ENCODE results near the gene CLSTN3. TPM values are rescaled to one million over a fixed set of nuclear protein-coding genes. Genes with fewer than 3 reads are reported as not detected.

Gene CLSTN3
- total and polyA plus RNA-seq, 2 of the 8 experiments (the other 6 are each of a cell fraction or from before 2014, with no cell fraction given) = 20.4 to 26.3 TPM

- Histone ChIP-seq H3K27ac (ENCODE audit: low read depth, low read length) (no peak overlapping the region), H4K20me1 (replicated peaks in 1 of 2; ENCODE audit: control insufficient read depth in 1 of 2, insufficient read depth in 2 of 2, low read length in 2 of 2) (peaks cover 0 to 3% of the 10 kb centered on the region in 2 experiments), H3K9ac (replicated peaks in 1 of 4; ENCODE audit: extremely low read depth in 1 of 4, low read depth in 3 of 4, low read length in 3 of 4) (no peak overlapping the region), H3K18ac (ENCODE audit: extremely low read depth, low read length) (no peak overlapping the region), H3K79me1 (ENCODE audit: low read depth, low read length) (peaks cover 2% of the 10 kb centered on the region; the same call in 1 of the 2 replicates), H2BK5ac (ENCODE audit: low read depth, low read length) (no peak overlapping the region; the same call in 1 of the 2 replicates), H3K27me3 (replicated peaks in 1 of 4; ENCODE audit: control insufficient read depth in 3 of 4, extremely low read depth in 1 of 4, insufficient read depth in 3 of 4, low read length in 3 of 4) (no peaks in the 10 kb centered on the region; a peak in 1 of 7 replicates), H3K4me3 (ENCODE audit: extremely low read depth in 1 of 4, insufficient read depth in 2 of 4, low read depth in 3 of 4, low read length in 4 of 4) (no peak overlapping the region), H3K36me3 (ENCODE audit: control insufficient read depth in 2 of 4, insufficient read depth in 4 of 4, low read length in 3 of 4) (peaks cover 4 to 20% (median 9%) of the 10 kb centered on the region in 4 experiments; a peak in 7 of 8 replicates), H3K4me2 (ENCODE audit: insufficient read depth in 1 of 2, low read depth in 2 of 2, low read length in 2 of 2) (no peak overlapping the region), H3K23ac (ENCODE audit: insufficient read length) (no peak overlapping the region), H3K14ac (ENCODE audit: insufficient read length) (no peak overlapping the region), H3K4ac (replicated peaks; ENCODE audit: insufficient read length, low read depth, low read length) (no peak overlapping the region), H4K8ac (ENCODE audit: extremely low read depth, insufficient read depth, low read length) (no peak overlapping the region), H3K23me2 (ENCODE audit: low read depth, low read length) (peaks cover 5% of the 10 kb centered on the region), H3K4me1 (replicated peaks in 1 of 4; ENCODE audit: control insufficient read depth in 3 of 4, insufficient read depth in 4 of 4, low read length in 3 of 4) (peaks cover 0 to 7% (median 2%) of the 10 kb centered on the region in 4 experiments; a peak in 5 of 7 replicates), H2BK20ac (ENCODE audit: low read length) (no peak overlapping the region), H4K5ac (ENCODE audit: insufficient read length, low read depth, low read length) (no peak overlapping the region), H2AK5ac (ENCODE audit: low read depth, low read length) (no peak overlapping the region), H2AFZ (ENCODE audit: low read length) (no peak overlapping the region), H3K9me3 (ENCODE audit: insufficient read depth in 2 of 2, low read depth in 1 of 2, low read length in 1 of 2) (peaks cover 0 to 2% of the 10 kb centered on the region in 2 experiments; a peak in 1 of 4 replicates), H3K79me2 (ENCODE audit: control insufficient read depth in 1 of 2, insufficient read depth in 2 of 2, low read length in 2 of 2) (no peaks in the 10 kb centered on the region), H4K91ac (replicated peaks; ENCODE audit: insufficient read length, low read length) (no peak overlapping the region), H2BK12ac (ENCODE audit: low read depth, low read length) (no peak overlapping the region), H2BK15ac (ENCODE audit: low read length) (no peak overlapping the region), H2BK120ac (replicated peaks; ENCODE audit: low read depth, low read length) (no peak overlapping the region), H3K56ac (replicated peaks; ENCODE audit: insufficient read length, low read depth, low read length) (no peak overlapping the region)
- ChIA-PET CTCF (ENCODE audit: partially characterized antibody) (interaction anchor here (0.8 to 2.5 kb wide), 3 partner anchors 8 to 79 kb away, joined by 3 to 14 read pairs (median 6); partner anchors contain the start of gene C1RL), POLR2A (ENCODE audit: partially characterized antibody) (interaction anchor here (0.6 to 1.7 kb wide), 2 partner anchors 28 to 173 kb away, joined by 3 to 5 read pairs; no protein-coding TSS in a partner anchor)
- no peak for TF ChIP-seq SP1 (IDR thresholded peaks at IDR 0.05; ENCODE audit: low read depth, low read length)
- no peak for TF ChIP-seq ASH2L (IDR thresholded peaks at IDR 0.05; ENCODE audit: low read length)
- no peak for TF ChIP-seq SIRT6 (IDR thresholded peaks at IDR 0.05; ENCODE audit: low read length)
- TF ChIP-seq CTBP2 (IDR thresholded peaks at IDR 0.05; ENCODE audit: borderline replicate concordance, insufficient read depth, insufficient read length, low read length) = no peak
- TF ChIP-seq TCF12 (IDR thresholded peaks at IDR 0.05; ENCODE audit: low read depth, low read length) = no peak
- no peak for TF ChIP-seq KDM1A (IDR thresholded peaks at IDR 0.05; ENCODE audit: borderline replicate concordance, low read length)
- TF ChIP-seq TEAD4 (IDR thresholded peaks at IDR 0.05; ENCODE audit: low read depth, low read length) = no peak
- no peak for TF ChIP-seq BCL11A (IDR thresholded peaks at IDR 0.05; ENCODE audit: low read depth in 2 of 2, low read length in 2 of 2)
- no peak for TF ChIP-seq CREB1 (IDR thresholded peaks at IDR 0.05)
- no peak for TF ChIP-seq YY1 (IDR thresholded peaks at IDR 0.05; ENCODE audit: low read depth, low read length)
- TF ChIP-seq POU5F1 (IDR thresholded peaks at IDR 0.05; ENCODE audit: low read depth, low read length) = no peak
- no peak for TF ChIP-seq KDM4A (IDR thresholded peaks at IDR 0.05; ENCODE audit: low read depth, low read length, severe bottlenecking)
- TF ChIP-seq SAP30 (IDR thresholded peaks at IDR 0.05; ENCODE audit: insufficient read depth, insufficient replicate concordance, low read length) = no peak
- no peak for TF ChIP-seq RBBP5 (IDR thresholded peaks at IDR 0.05; ENCODE audit: borderline replicate concordance, low read depth, low read length)
- 97% methylated on average over 7 of the region's 7 CpGs; no CpG with 5 or more reads in 1 of the 2 experiments for WGBS, 2 experiments (ENCODE audit: extremely low coverage in 1 of 2, insufficient coverage in 1 of 2, insufficient read length in 1 of 2, insufficient replicate concordance in 2 of 2, low coverage in 1 of 2, low lambda C conversion rate in 2 of 2, missing lambda C conversion rate in 1 of 2)
- DNase-seq (ENCODE audit: low read depth in 1 of 2, low spot score in 2 of 2) (no peak), FAIRE-seq (no peak)
Measured at GRCh38 chr12:7136071-7136470, 5.9 kb downstream of the CLSTN3 start.
